NCI-H2171 (cell line): ENCODE data around the gene NANOS3.
A peak's percentile ranks its signal among the peaks of the same experiment; 100 is the strongest.

Source experiments
- DNase-seq: peaks from one replicate; lab custom pipeline; 2025; lab: John Stamatoyannopoulos, UW

NANOS3 gene

DNA sequence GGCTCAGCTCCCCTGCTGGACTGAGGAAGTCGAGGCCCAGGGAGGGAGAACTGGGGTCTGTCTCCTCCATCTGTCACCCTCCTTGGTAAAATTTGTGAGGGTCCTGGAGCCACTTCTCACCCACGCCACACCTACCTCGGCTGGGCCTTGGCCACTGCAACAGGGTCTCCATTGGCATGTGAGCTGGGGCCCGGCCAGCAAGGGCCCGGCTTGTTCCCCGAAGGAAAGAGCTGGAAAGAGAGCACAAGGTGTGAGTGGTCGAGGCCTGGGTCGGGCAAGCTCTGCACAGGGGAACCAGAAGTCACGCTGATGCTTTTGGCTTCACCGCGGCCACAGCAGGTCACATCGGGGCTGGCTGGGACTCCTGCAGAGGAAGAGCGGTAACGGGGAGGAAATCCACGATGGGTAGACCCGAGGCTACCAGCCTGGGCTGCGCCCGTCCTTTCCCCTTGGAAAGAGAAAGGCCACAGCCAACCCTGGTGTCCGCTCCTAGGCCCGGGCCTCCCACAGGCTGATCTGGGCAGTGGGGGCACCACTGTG is 9.0 kb downstream of the NANOS3 start:
- DNase-seq, result no peak

DNA sequence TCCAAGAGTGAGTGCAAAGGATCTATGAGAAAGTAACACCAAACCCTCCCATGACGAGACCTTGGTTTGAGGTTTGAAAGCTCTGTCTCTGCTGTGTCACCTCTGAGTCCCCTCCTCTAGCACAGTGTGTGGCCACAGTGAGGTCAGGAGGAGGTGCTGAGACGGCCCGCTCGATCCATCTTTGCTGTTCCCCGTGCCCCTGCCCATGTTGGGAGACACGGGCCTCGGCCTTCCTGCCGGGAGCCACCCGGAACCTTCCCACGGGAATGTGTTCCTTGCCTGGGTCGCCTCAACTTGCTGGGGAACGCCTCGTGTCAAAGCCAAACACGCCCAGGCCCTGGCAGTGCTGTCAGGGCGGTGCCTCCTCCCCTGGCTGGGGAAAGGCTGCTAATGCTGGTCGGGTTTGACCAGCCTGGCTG is 10.1 kb downstream of the NANOS3 start:
- no peak for DNase-seq

GRCh38 chr19:13887517-13887916 is 10.6 kb downstream of the NANOS3 start:
- DNase-seq, result no peak

DNA sequence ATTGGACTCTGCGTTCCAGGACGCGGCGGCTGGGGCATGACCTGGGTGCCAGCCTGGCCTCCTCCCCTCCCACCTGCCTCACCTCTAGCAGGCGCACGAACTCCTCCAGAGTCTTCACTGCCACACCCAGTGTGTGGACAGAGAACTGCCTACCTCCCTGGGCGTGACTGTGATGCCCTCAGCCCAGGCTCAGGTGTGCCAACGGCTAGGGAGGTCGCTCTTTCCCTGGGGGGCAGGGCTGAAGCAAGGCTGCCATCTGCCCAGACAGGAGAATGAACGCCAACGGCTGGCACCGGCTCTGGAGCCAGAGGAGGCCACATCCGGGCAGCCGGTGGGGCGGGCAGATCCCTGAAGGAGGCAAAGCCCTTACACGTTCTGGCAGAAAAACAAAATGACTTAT is 11.3 kb downstream of the NANOS3 start:
- peak; percentile 60 for DNase-seq

- DNase-seq, result no peak
Measured at GRCh38 chr19:13890136-13890535, 13.2 kb downstream of the NANOS3 start.

DNA sequence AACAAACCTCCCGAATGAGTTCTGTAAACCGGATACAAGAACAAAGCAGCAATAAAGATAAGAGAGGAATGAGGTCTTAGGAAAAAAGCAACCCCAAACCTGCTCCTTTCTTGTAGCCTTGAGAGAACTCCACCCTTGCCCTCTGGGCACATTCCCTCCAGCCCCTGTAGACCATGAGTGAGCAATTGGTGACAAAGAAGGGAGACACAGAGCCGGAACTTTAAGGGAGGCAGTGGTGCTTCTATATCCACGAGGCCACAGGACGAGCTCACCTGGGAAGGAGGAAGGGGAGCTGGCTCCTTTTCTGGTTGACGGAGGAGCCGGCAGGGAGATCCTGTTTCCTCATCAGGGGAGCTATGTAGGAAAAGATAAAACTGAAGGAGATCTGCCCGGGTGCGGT is 15.9 kb downstream of the NANOS3 start:
- no peak for DNase-seq

- no peak for DNase-seq
Measured at GRCh38 chr19:13894552-13894951, 17.6 kb downstream of the NANOS3 start.

- DNase-seq, result no peak
Measured at GRCh38 chr19:13896227-13896626, 19.3 kb downstream of the NANOS3 start.

DNA sequence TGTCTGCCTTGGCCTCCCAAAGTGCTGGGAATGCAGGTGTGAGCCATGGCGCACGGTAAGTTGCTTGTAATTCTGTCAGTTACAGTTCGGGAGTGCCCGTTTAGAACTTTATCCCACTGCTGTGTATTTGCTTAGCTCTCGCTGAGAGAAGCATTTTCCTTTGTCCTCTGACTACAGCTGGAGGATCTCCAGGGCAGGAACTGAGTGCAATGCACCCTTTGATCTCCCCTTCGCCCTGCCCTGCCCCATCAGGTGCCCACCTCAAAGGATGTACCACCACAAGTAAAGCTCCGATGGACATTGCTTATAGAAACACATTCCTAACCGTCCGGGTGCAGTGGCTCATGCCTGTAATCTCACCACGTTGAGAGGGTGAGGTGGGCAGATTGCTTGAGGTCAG is 22.5 kb downstream of the NANOS3 start:
- DNase-seq, result no peak

- DNase-seq, result no peak
Measured at GRCh38 chr19:13899912-13900584, 23.1 kb downstream of the NANOS3 start.

GRCh38 chr19:13902993-13903555 is 26.1 kb downstream of the NANOS3 start:
- no peak for DNase-seq

- DNase-seq, result peak; percentile 94
Measured at GRCh38 chr19:13905634-13906520, 28.9 kb downstream of the NANOS3 start, which contains the start of the genes BRME1 and CC2D1A. Gene BRME1 (minus strand): TSS chr19:13906117. CDS start chr19:13904892, 1,225 bp downstream. Gene CC2D1A (plus strand): TSS chr19:13906201. CDS start chr19:13906442, 241 bp downstream.

DNA sequence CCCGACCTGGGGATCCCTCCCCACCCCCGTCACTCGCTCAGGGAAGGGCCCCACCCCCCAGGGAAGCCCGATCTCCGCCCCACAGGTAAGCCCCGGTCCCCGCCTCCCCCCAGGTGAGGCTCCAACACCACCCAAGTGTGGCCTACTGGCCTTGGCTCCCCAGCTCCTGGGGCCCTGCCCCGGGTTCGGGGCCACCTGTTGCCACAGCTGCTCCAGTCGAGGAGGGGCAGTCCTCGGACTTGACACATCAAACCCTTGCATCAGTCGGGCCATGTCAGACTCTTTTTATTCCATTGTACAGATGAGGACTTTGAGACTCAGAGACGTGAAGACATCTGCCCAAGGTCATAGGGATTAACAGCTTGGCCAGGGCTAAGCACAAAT is 29.6 kb downstream of the NANOS3 start:
- no peak for DNase-seq

DNA sequence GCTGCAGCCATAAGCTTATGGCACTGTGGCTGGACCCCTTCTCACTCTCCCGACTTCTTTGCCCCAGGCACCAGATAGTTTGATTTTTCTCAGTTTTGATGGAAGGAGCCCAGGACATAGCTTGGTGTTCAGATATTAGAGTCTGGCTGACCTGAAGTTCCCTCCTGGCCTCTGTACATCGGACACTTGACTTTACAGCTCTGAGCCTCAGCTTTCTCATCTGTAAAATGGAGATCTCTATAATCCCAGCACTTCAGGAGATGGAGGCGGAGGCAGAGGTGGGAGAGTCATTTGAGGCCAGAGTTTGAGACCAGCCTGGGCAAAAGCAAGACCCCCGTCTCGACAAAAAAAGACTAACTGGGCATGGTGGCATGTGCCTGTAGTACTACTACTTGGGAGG is 30.0 kb downstream of the NANOS3 start:
- DNase-seq, result no peak

DNA sequence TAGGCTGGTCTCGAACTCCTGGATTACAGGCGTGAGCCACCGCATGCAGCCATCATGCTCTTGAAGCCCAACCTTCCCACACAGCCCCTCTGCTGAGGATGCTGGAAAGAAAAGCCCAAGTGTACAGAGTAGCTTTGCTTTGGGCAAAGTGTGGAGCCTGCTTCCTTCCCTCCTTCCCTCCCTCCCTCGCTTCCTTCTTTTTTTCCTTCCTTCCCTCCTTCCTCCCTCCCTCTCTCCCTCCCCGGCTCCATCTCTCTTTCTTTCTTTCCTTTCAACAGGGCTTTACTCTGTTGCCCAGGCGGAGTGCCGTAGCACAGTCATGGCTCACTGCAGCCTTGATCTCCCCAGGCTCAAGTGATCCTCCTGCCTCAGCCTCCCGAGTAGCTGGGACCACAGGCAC is 31.7 kb downstream of the NANOS3 start:
- DNase-seq, result no peak

- no peak for DNase-seq
Measured at GRCh38 chr19:13909430-13909829, 32.5 kb downstream of the NANOS3 start.

DNA sequence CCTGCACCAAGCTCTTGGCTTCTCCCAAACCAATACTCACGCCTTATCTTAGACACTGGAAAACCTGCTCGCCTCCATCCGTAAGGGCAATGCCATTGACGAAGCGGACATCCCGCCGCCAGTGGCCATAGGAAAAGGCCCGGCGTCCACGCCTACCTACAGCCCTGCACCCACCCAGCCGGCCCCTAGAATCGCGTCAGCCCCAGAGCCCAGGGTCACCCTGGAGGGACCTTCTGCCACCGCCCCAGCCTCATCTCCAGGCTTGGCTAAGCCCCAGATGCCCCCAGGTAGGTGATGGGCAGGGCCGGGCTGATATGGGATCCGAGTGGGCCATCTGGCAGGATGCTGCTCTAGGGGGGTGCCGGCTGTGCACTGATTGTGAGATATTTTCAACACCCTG is 36.4 kb downstream of the NANOS3 start:
- no peak for DNase-seq

DNA sequence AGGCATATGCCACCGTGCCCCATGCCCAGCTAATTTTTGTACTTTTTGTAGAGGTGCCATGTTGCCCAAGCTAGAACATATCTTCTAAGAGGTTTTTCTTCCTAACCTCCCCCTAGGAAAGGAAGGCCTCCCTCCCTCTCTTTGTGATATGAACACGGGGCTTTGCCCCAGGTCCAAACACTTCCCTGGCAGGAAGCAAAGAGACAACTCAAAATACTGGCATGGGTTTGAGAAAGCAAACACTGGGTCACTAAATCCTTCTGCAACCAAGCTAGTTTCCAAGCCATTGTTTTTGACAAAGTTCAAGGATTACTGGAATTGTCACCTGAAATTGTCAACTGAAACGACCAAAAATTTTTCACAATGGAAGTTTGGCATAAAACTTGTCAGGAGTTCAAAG is 37.8 kb downstream of the NANOS3 start:
- DNase-seq, result no peak

GRCh38 chr19:13917888-13918406 is 41.0 kb downstream of the NANOS3 start:
- DNase-seq, result no peak

- DNase-seq, result no peak
Measured at GRCh38 chr19:13918726-13919411, 41.9 kb downstream of the NANOS3 start.

DNA sequence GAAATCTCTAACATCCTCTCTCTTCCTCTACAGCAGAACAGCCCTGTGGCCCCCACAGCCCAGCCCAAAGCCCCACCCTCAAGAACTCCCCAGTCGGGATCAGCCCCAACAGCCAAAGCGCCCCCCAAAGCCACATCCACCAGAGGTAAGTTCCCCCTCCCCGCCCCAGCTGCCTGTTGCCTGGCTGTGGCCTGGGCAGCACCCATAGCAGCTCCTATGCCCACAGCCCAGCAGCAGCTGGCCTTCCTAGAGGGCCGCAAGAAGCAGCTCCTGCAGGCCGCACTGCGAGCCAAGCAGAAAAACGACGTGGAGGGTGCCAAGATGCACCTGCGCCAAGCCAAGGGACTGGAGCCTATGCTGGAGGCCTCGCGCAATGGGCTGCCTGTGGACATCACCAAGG is 43.6 kb downstream of the NANOS3 start:
- DNase-seq, result no peak
